Adrenal gland (tissue), 5 donors: Measurements from ENCODE around the gene NONO.
"Not testable (repeated sequence)": the region's sequence is repeated elsewhere in the genome, so short reads cannot be mapped to it uniquely, and the experiment has no call there.

Experiments
- POLR2A ChIP-seq, 2 donors: fragments of 450-650 bp; IDR thresholded peaks; one replicate each; pipeline ENCODE4 v1.6.1; 2017; ENCODE audit warnings: antibody characterized with exemption in 2 of 2, mild to moderate bottlenecking in 2 of 2, moderate library complexity in 1 of 2
- TF ChIP-seq, protein P1 (sequence below), 6 experiments: fragments of 450-650 bp in 4 of 6; fragments of 200-600 bp in 2 of 6; sonication (generic) in 1 of 6; IDR thresholded peaks; 1 replicate in 5 of 6; 2 replicates in 1 of 6; pipeline versions ENCODE4 v1.5.1 to v1.8.0; 2016 to 2021; ENCODE audit warnings: antibody characterized with exemption in 6 of 6, mild to moderate bottlenecking in 2 of 6, moderate library complexity in 1 of 6
- donor health status: DM: no; HTN: no; CAD: no.

DNA sequence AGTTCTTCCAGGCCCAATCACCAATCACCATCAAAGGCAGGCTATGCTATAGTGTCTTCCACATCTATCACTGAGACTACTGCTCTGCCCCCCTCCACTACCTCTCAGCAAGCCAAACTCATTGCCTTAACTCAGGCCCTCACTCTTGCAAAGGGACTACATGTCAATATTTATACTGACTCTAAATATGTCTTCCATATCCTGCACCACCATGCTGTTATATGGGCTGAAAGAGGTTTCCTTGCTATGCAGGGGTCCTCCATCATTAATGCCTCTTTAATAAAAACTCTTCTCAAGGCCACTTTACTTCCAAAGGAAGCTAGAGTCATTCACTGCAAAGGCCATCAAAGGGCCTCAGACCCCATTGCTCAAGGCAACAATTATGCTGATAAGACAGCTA is 14.8 kb upstream of the NONO start:
- TF ChIP-seq, protein P1, sequence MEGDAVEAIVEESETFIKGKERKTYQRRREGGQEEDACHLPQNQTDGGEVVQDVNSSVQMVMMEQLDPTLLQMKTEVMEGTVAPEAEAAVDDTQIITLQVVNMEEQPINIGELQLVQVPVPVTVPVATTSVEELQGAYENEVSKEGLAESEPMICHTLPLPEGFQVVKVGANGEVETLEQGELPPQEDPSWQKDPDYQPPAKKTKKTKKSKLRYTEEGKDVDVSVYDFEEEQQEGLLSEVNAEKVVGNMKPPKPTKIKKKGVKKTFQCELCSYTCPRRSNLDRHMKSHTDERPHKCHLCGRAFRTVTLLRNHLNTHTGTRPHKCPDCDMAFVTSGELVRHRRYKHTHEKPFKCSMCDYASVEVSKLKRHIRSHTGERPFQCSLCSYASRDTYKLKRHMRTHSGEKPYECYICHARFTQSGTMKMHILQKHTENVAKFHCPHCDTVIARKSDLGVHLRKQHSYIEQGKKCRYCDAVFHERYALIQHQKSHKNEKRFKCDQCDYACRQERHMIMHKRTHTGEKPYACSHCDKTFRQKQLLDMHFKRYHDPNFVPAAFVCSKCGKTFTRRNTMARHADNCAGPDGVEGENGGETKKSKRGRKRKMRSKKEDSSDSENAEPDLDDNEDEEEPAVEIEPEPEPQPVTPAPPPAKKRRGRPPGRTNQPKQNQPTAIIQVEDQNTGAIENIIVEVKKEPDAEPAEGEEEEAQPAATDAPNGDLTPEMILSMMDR (IDR thresholded peaks at IDR 0.05), result not testable (repeated sequence)
- not testable (repeated sequence) for TF ChIP-seq POLR2A (IDR thresholded peaks at IDR 0.05)
